T-helper 1 cell (primary cell): ENCODE data around the gene ACBD5.
"Not testable (repeated sequence)": the region's sequence is repeated elsewhere in the genome, so short reads cannot be mapped to it uniquely, and the experiment has no call there.

Experiments used
- DNase-seq, 5 donors: peaks; one replicate each; pipeline ENCODE4 v3.0.0-alpha.2; 2012 to 2020

Gene ACBD5

GRCh38 chr10:27237531-27237930 lies 3.1 kb downstream of the ACBD5 start:
- not testable (repeated sequence) for DNase-seq

- DNase-seq = not testable (repeated sequence)
Observed at GRCh38 chr10:27236589-27237128, 3.9 kb downstream of the ACBD5 start.

DNA sequence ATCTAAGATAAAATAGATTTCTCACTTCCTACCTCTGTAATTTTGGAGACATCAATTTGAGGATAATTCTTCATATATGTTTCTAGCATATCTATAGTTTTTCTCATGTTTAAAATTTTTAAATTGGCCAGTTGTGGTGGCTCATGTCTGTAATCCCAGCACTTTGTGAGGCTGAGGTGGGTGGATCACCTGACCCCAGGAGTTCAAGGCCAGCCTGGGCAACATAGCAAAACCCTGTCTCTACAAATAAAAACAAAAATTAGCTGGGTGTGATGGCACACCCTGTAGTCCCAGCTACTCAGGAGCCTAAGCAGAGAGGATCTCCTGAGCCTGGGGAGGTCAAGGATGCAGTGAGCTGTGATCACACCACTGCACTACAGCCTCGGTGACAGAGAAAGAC lies 4.9 kb downstream of the ACBD5 start:
- no peak for DNase-seq

GRCh38 chr10:27230022-27230421 lies 10.6 kb downstream of the ACBD5 start:
- no peak for DNase-seq

GRCh38 chr10:27225642-27226257 lies 14.8 kb downstream of the ACBD5 start:
- peak in 1 of 5 donors; percentile 9 for DNase-seq

DNA sequence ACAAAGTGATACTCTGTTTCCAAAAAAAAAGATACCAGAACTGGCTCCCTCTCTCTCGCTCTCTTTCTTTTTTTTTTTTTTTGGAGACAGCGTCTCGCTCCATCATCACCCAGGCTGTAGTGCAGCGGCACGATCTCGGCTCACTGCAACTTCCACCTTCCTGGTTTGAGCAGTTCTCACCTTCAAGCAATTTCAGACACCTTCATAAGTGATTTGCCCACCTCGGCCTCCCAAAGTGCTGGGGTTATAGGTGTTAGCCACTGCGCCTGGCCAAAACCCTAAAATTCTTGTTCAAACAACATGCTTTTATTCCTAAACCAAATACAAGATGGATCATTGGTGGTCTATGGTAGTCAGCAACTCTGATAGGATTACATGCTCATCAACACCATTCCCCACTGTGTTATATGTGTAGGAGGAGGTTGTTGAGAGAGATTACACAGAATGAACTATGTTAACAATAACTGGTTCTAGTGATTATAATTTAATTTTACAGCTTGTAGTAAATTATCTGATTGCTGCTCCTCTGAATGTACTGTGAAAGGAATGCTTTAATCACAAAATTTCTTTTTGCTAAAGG lies 15.5 kb downstream of the ACBD5 start:
- DNase-seq = no peak

- DNase-seq = peak; percentile 10 to 49 (median 29)
Observed at GRCh38 chr10:27223964-27224363, 16.6 kb downstream of the ACBD5 start.

- no peak for DNase-seq
Observed at GRCh38 chr10:27207350-27207749, 33.2 kb downstream of the ACBD5 start.

DNA sequence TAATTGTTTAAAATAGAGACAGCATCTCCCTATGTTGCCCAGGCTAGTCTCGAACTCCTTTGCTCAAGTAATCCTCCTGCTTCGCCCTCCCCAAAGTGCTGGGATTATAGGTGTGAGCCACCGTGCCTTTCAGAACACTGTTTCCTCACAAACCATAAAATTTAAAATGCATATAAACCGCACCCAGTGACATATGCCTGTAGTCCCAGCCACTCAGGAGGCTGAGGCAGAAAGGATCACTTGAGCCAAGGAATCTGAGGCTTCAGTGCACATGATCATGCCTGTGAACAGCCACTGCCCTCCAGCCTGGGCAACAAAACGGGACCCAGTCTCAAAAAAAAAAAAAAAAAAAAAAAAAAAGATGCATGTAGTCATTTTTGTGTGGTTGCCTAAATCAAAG lies 36.8 kb downstream of the ACBD5 start:
- DNase-seq = no peak

DNA sequence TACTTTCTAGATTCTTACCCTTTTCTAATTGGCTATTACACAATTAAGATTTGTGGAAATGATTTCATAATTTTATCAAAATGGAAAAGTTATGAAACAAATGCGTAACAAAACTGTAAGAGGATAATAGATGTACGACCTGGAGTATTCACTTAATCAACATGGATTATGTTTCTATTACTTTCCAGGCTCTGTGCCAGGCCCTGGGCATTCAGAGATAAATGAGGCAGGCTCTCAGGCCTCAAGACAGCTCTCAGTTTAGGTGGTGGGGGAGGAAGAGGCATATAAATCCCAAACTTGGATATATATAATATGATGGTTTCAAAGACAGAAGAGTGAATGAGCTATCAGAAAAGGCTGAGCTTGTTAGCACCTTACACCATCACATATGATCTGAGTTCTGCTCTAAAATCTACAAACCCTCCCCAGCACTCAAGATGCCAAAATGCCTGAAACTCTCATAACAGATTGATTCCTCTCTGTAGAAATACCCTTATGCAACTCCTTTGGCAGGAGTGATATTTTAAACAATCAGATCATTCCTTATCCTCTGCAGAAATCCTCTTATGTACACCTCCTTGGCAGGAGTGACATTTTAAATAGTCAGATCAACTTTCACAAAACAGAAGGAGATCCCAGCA lies 42.5 kb downstream of the ACBD5 start:
- DNase-seq = no peak

DNA sequence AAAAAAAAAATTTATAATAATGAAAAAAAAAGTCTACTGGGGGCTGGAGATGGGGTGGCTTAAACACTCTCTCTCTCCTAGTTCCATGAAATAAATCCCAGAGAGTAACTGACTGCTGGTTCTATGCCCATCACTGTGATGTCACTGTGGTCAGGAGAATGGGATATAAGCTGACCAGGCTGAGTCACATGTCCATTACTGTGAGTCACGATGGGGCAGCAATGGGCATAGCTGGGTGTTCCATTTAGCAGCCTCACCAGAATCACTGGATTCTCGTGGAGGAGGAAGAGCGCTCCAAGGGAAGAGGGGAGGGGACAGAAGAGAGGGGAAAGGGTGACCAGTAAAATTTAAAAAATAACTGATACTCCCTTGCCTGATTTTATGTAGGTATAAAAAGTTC lies 48.3 kb downstream of the ACBD5 start:
- DNase-seq = no peak

DNA sequence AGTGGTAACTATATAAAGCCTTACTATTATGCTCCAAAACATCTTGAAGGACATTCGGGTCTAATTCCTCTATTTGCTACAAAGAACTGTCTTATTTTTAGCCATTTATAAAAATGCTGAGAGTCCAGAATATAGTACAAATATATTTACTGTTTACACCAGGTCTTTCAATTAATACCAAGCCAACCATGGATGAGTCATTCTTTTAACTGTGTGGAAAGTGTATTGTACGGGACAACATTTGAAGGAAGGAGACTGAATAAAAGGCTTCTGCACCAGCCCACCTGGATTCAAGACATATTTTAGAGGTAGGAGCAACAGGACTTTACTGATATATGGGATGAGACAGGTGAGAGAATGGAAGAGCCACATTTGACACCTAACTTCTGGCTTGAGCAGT lies 50.1 kb downstream of the ACBD5 start:
- DNase-seq = no peak

- DNase-seq = no peak
Observed at GRCh38 chr10:27188897-27189296, 51.7 kb downstream of the ACBD5 start.

GRCh38 chr10:27188259-27188658 lies 52.3 kb downstream of the ACBD5 start:
- no peak for DNase-seq

DNA sequence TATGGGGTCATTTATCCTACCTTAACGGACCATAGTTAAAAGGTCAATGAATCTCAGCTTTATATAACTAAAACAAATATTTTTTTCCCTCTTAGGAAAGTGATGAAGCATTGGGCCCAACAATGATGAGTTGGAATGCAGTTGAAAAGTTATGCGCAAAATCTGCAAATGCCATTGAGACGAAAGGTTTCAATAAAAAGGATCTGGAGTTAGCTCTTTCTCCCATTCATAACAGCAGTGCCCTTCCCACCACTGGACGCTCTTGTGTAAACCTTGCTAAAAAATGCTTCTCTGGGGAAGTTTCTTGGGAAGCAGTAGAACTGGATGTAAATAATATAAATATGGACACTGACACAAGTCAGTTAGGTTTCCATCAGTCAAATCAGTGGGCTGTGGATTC lies 70.7 kb downstream of the ACBD5 start:
- DNase-seq = no peak

GRCh38 chr10:27158421-27158820 lies 82.2 kb downstream of the ACBD5 start:
- no peak for DNase-seq

DNA sequence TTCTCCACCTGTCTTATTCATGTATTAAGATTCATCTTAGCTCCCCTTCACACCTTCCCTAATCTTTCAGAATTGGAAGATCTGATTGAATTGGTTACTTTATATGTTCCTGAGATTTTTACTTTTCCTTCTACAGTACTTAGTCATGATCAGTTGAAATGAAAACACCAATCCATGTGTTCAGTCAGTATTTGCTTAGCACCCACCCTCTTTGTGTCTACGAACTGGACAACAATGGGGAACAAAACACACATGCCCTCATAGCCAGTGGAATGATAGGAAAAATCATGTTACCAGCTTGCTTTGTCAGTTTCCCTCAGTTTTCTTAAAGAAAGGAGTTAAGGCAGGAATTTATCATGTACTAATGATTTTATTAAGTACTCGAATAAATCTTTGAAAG lies 83.4 kb downstream of the ACBD5 start:
- no peak for DNase-seq

GRCh38 chr10:27156566-27156965 lies 84.0 kb downstream of the ACBD5 start:
- not testable (repeated sequence) for DNase-seq

GRCh38 chr10:27155066-27155754 lies 85.4 kb downstream of the ACBD5 start, which contains the start of gene MASTL:
TSS of gene MASTL (plus strand) at chr10:27155352. CDS start at chr10:27155427, 75 bp downstream.
- DNase-seq = peak; percentile 90 to 95 (median 94)

GRCh38 chr10:27153845-27154193 lies 86.8 kb downstream of the ACBD5 start:
- DNase-seq = no peak

- DNase-seq = no peak
Observed at GRCh38 chr10:27153329-27153728, 87.3 kb downstream of the ACBD5 start.

- DNase-seq = no peak
Observed at GRCh38 chr10:27152687-27153086, 87.9 kb downstream of the ACBD5 start.

DNA sequence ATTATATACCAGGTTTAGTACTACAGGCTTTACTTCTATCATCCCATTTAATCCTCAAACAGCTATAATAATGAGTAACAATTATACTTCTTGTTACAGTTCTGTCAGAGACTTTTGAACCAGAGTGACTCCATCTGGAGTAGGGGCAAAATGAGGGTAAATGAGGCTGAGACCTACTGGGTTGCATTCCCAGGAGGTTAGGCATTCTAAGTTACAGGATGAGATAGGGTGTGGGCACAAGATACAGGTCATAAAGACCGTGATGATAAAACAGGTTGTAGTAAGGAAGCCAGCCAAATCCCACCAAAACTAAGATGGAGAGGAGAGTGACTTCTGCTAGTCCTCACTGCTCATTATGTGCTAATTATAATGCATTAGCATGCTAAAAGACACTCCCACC lies 90.3 kb downstream of the ACBD5 start:
- DNase-seq = no peak

DNA sequence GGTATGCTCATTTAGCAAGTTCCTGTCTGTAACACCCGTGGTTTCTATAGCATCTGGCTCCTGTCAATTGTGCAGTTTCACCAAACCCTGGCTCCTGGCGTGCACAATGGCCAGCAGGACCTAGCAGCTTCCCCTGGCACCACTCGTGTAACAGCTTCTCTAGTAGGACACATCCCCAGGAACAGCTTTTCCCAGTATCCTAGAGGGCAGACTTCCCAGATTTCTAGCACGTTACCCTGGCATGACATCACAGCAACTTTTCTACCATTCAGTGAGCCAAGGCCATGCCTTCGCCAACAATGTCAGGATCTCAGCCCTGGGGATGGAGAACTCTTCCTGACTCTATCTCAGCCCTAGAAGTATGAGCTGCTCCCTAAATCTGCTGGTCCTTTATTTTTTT lies 92.9 kb downstream of the ACBD5 start:
- DNase-seq = no peak
